Stimulated activated CD8-positive, alpha-beta memory T cell treated with anti-CD3 and anti-CD28 coated beads, Interleukin-7, amount 100 ng/mL, for 48 hours (primary cell): ENCODE results near the gene DOP1B.
"Not testable (repeated sequence)": the region's sequence is repeated elsewhere in the genome, so short reads cannot be mapped to it uniquely, and the experiment has no call there.

Experiments
- DNase-seq, 2 donors: peaks; one replicate each; pipeline ENCODE4 v3.0.0-alpha.2; 2020; ENCODE audit warnings: low read depth in 1 of 2; ENCODE audit errors: extremely low read depth in 1 of 2

DOP1B gene

GRCh38 chr21:36171741-36172331, 15.2 kb downstream of the DOP1B start:
- DNase-seq, result no peak

GRCh38 chr21:36174780-36175179, 18.2 kb downstream of the DOP1B start:
- DNase-seq, result no peak

GRCh38 chr21:36175771-36176565, 19.3 kb downstream of the DOP1B start:
- no peak for DNase-seq

GRCh38 chr21:36178349-36178748, 21.7 kb downstream of the DOP1B start:
- DNase-seq, result no peak

- DNase-seq, result no peak
Measured at GRCh38 chr21:36179145-36179544, 22.5 kb downstream of the DOP1B start.

GRCh38 chr21:36180963-36181362, 24.3 kb downstream of the DOP1B start:
- DNase-seq, result no peak

- DNase-seq, result no peak
Measured at GRCh38 chr21:36183144-36183795, 26.6 kb downstream of the DOP1B start.

GRCh38 chr21:36184545-36184944, 27.9 kb downstream of the DOP1B start:
- no peak for DNase-seq

GRCh38 chr21:36185523-36185922, 28.9 kb downstream of the DOP1B start:
- DNase-seq, result no peak

- no peak for DNase-seq
Measured at GRCh38 chr21:36186081-36186480, 29.5 kb downstream of the DOP1B start.

GRCh38 chr21:36186506-36187399, 30.1 kb downstream of the DOP1B start:
- DNase-seq, result no peak

- no peak for DNase-seq
Measured at GRCh38 chr21:36188081-36188681, 31.6 kb downstream of the DOP1B start.

- no peak for DNase-seq
Measured at GRCh38 chr21:36188937-36189336, 32.3 kb downstream of the DOP1B start.

- DNase-seq, result no peak
Measured at GRCh38 chr21:36190736-36191135, 34.1 kb downstream of the DOP1B start.

- DNase-seq, result no peak
Measured at GRCh38 chr21:36193200-36193599, 36.6 kb downstream of the DOP1B start.

- DNase-seq, result no peak
Measured at GRCh38 chr21:36194024-36194423, 37.4 kb downstream of the DOP1B start.

- DNase-seq, result no peak
Measured at GRCh38 chr21:36195613-36196012, 39.0 kb downstream of the DOP1B start.

GRCh38 chr21:36199021-36199420, 42.4 kb downstream of the DOP1B start:
- no peak for DNase-seq

- not testable (repeated sequence) for DNase-seq
Measured at GRCh38 chr21:36199575-36199974, 43.0 kb downstream of the DOP1B start.

- no peak for DNase-seq
Measured at GRCh38 chr21:36200081-36200561, 43.5 kb downstream of the DOP1B start.
